K562 (cell line): ENCODE results near the gene CTSZ. TPM values are rescaled to one million over a fixed set of nuclear protein-coding genes. Genes with fewer than 3 reads are reported as not detected.

ENCODE experiments used
- ELF1 ChIP-seq: fragments of 200-800 bp; sonication (Bioruptor generic); IDR thresholded peaks from 2 replicates; pipeline ENCODE4 v1.6.1; 2016; ENCODE audit warnings: missing genetic modification characterization, missing compliant biosample characterization
- GABPA ChIP-seq: fragments of 200-800 bp; sonication (Bioruptor generic); conservative IDR thresholded peaks from 2 replicates; pipeline ENCODE4 v1.6.1; 2016; ENCODE audit warnings: low read depth, missing genetic modification characterization, missing compliant biosample characterization
- JUN ChIP-seq, 2 experiments: sonication (generic) in 1 of 2; formaldehyde crosslinking in 1 of 2; IDR thresholded peaks; 2 replicates each; pipeline versions ENCODE4 v1.6.1 to v1.8.0; 2012 to 2022; ENCODE audit warnings: borderline replicate concordance in 2 of 2, mild to moderate bottlenecking in 2 of 2, improper control_type of control experiment in 1 of 2, low read depth in 1 of 2, low read length in 1 of 2, missing genetic modification reagents in 1 of 2
- MBD1 ChIP-seq: fragments of 250-450 bp; sonication (Bioruptor Pico); IDR thresholded peaks from 2 replicates; pipeline ENCODE4 v1.8.0; 2022; ENCODE audit warnings: inconsistent platforms
- NCOA1 ChIP-seq: fragments of 450-650 bp; IDR thresholded peaks from 2 replicates; pipeline ENCODE4 v1.6.1; 2016; ENCODE audit warnings: low read depth
- SIN3A ChIP-seq, 2 experiments: fragments of 150-350 bp in 1 of 2; IDR thresholded peaks; 2 replicates each; pipeline ENCODE4 v1.6.1; 2011 to 2016; ENCODE audit warnings: borderline replicate concordance in 2 of 2, low read depth in 2 of 2, low read length in 2 of 2, mild to moderate bottlenecking in 2 of 2, moderate library complexity in 2 of 2; ENCODE audit not compliant: control insufficient read depth in 1 of 2
- STAG1 ChIP-seq: sonication (generic); formaldehyde crosslinking; IDR thresholded peaks from 2 replicates; pipeline ENCODE4 v1.5.0; 2020; ENCODE audit warnings: missing genetic modification reagents, borderline replicate concordance
- TEAD4 ChIP-seq, 2 experiments: sonication (generic) in 1 of 2; formaldehyde crosslinking in 1 of 2; IDR thresholded peaks; 2 replicates each; pipeline versions ENCODE4 v1.6.1 to v1.8.0; 2012 to 2022; ENCODE audit warnings: borderline replicate concordance in 1 of 2, inconsistent platforms in 1 of 2, low read length in 1 of 2, mild to moderate bottlenecking in 1 of 2, missing genetic modification reagents in 1 of 2
- THRB ChIP-seq: fragments of 450-650 bp; formaldehyde crosslinking; conservative IDR thresholded peaks from 2 replicates; pipeline ENCODE4 v1.4.0; 2022; ENCODE audit warnings: mild to moderate bottlenecking, missing genetic modification characterization
- ZNF79 ChIP-seq: fragments of 250-450 bp; sonication (Bioruptor Pico); IDR thresholded peaks from 2 replicates; pipeline ENCODE4 v1.4.0; 2020; ENCODE audit warnings: low read depth, mild to moderate bottlenecking, moderate library complexity
- polyA plus RNA-seq, 8 experiments: library from polyadenylated mRNA; depleted of rRNA in 4 of 8; stranded (reverse) in 5 of 8; unstranded in 3 of 8; fragments of >200 nt; fragmentation: Nextera tagmentation in 2 of 8; fragmentation: Illumina TruSeq in 1 of 8; extraction: Ambion mirVana in 2 of 8; extraction: Trizol in 1 of 8; gene quantifications; 2 replicates each; pipeline versions ENCODE4 v1.2.1 to v1.2.3, GENCODE V29; 2011 to 2014; ENCODE audit warnings: inconsistent platforms in 1 of 8, missing spikeins in 1 of 8
- total RNA-seq, 7 experiments: library from RNA; depleted of rRNA in 6 of 7; stranded (reverse); fragments of >200 nt in 6 of 7; fragmentation: Illumina TruSeq in 2 of 7; extraction: Trizol in 2 of 7; gene quantifications; 2 replicates each; pipeline versions ENCODE4 v1.2.1 to v1.2.3, GENCODE V29; 2011 to 2021; ENCODE audit warnings: low replicate concordance in 1 of 7
- TF ChIP-seq, protein P1 (sequence below): sonication (generic); formaldehyde crosslinking; IDR thresholded peaks from 2 replicates; pipeline ENCODE4 v1.8.0; 2023; ENCODE audit warnings: mild to moderate bottlenecking, missing genetic modification reagents
- TF ChIP-seq, protein P2 (sequence below), 2 experiments: fragments of 450-650 bp; conservative IDR thresholded peaks; 2 replicates each; pipeline ENCODE4 v1.6.1; 2017; ENCODE audit warnings: mild to moderate bottlenecking in 2 of 2, moderate library complexity in 2 of 2
- TF ChIP-seq, protein P3 (sequence below): fragments of 250-450 bp; sonication (Bioruptor Pico); IDR thresholded peaks from 2 replicates; pipeline ENCODE4 v1.5.0; 2021; ENCODE audit warnings: mild to moderate bottlenecking, borderline replicate concordance

The CTSZ gene
- total and polyA plus RNA-seq, 9 of the 15 experiments (the other 6 are each of a cell fraction or from before 2014, with no cell fraction given), result 1.6 to 143 (median 82.8) TPM

DNA sequence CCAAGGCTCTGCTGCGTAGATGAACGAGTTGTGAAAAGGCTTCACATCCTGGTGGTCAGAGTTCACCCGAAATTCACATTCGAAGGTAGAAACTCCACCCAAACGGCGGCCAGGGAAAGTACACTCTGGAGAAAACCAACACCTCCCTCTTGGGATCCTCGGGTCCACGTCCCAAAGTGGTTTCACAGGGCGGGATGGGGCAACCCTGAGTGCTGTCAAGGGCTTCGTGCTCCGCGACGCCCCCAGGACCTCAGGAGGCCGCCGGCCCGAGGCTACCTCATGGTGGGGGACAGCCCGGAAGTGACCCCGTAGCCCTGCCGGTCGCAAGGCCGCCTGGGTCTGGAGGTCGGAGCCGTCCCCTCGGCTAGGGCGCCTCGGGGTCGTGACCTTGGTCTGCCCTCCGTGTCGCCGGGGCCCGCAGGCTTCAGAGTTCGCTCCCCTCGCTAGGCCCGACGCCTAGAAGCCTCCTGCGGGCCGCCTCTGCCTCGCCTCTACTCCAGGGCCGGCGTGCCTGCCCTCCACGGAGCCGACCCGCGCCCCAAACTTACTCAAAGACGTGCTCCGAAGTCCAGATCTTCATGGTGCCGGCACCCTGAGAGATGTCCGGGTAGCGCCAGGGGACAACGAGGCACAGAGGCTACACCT lies 35.2 kb upstream of the CTSZ start, which contains the start of gene PRELID3B (continued):
- TF ChIP-seq THRB (CRISPR knock-in tag), result 0 out of 2 replicates have a peak, but pooled peaks have one; percentile 4
- no peak for TF ChIP-seq MBD1 (CRISPR knock-in tag)
- TF ChIP-seq SIN3A (IDR thresholded peaks at IDR 0.05; ENCODE audit: borderline replicate concordance in 2 of 2, control insufficient read depth in 1 of 2, low read depth in 2 of 2, low read length in 2 of 2), result peak in 1 of 2 experiments; percentile 71; a peak in 2 of 4 replicates
- TF ChIP-seq GABPA, result peak; percentile 69
- no peak for TF ChIP-seq NCOA1
- TF ChIP-seq JUN (IDR thresholded peaks at IDR 0.05; ENCODE audit: borderline replicate concordance, low read depth, low read length), result no peak; the same call in 1 of the 2 replicates
- TF ChIP-seq JUN (CRISPR knock-in tag; IDR thresholded peaks at IDR 0.05; ENCODE audit: borderline replicate concordance), result peak; percentile 83; the same call in 1 of the 2 replicates
- TF ChIP-seq, protein P1, sequence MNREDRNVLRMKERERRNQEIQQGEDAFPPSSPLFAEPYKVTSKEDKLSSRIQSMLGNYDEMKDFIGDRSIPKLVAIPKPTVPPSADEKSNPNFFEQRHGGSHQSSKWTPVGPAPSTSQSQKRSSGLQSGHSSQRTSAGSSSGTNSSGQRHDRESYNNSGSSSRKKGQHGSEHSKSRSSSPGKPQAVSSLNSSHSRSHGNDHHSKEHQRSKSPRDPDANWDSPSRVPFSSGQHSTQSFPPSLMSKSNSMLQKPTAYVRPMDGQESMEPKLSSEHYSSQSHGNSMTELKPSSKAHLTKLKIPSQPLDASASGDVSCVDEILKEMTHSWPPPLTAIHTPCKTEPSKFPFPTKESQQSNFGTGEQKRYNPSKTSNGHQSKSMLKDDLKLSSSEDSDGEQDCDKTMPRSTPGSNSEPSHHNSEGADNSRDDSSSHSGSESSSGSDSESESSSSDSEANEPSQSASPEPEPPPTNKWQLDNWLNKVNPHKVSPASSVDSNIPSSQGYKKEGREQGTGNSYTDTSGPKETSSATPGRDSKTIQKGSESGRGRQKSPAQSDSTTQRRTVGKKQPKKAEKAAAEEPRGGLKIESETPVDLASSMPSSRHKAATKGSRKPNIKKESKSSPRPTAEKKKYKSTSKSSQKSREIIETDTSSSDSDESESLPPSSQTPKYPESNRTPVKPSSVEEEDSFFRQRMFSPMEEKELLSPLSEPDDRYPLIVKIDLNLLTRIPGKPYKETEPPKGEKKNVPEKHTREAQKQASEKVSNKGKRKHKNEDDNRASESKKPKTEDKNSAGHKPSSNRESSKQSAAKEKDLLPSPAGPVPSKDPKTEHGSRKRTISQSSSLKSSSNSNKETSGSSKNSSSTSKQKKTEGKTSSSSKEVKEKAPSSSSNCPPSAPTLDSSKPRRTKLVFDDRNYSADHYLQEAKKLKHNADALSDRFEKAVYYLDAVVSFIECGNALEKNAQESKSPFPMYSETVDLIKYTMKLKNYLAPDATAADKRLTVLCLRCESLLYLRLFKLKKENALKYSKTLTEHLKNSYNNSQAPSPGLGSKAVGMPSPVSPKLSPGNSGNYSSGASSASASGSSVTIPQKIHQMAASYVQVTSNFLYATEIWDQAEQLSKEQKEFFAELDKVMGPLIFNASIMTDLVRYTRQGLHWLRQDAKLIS (CRISPR knock-in tag), result 0 out of 2 replicates have a peak, but pooled peaks have one; percentile 20
- TF ChIP-seq, protein P2, sequence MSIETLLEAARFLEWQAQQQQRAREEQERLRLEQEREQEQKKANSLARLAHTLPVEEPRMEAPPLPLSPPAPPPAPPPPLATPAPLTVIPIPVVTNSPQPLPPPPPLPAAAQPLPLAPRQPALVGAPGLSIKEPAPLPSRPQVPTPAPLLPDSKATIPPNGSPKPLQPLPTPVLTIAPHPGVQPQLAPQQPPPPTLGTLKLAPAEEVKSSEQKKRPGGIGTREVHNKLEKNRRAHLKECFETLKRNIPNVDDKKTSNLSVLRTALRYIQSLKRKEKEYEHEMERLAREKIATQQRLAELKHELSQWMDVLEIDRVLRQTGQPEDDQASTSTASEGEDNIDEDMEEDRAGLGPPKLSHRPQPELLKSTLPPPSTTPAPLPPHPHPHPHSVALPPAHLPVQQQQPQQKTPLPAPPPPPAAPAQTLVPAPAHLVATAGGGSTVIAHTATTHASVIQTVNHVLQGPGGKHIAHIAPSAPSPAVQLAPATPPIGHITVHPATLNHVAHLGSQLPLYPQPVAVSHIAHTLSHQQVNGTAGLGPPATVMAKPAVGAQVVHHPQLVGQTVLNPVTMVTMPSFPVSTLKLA (conservative IDR thresholded peaks at IDR 0.05), result peak; percentile 56 to 61; a peak in 3 of 4 replicates
- TF ChIP-seq, protein P3, sequence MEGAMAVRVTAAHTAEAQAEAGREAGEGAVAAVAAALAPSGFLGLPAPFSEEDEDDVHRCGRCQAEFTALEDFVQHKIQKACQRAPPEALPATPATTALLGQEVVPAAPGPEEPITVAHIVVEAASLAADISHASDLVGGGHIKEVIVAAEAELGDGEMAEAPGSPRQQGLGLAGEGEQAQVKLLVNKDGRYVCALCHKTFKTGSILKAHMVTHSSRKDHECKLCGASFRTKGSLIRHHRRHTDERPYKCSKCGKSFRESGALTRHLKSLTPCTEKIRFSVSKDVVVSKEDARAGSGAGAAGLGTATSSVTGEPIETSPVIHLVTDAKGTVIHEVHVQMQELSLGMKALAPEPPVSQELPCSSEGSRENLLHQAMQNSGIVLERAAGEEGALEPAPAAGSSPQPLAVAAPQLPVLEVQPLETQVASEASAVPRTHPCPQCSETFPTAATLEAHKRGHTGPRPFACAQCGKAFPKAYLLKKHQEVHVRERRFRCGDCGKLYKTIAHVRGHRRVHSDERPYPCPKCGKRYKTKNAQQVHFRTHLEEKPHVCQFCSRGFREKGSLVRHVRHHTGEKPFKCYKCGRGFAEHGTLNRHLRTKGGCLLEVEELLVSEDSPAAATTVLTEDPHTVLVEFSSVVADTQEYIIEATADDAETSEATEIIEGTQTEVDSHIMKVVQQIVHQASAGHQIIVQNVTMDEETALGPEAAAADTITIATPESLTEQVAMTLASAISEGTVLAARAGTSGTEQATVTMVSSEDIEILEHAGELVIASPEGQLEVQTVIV, result no peak
- TF ChIP-seq TEAD4 (IDR thresholded peaks at IDR 0.05; ENCODE audit: low read length), result no peak
- TF ChIP-seq TEAD4 (CRISPR knock-in tag; IDR thresholded peaks at IDR 0.05; ENCODE audit: borderline replicate concordance), result peak; percentile 59; the same call in 1 of the 2 replicates
- no peak for TF ChIP-seq ZNF79
- TF ChIP-seq ELF1 (tag), result peak; percentile 78
- TF ChIP-seq STAG1 (CRISPR knock-in tag), result 0 out of 2 replicates have a peak, but pooled peaks have one; percentile 40
